H9 (cell line): ENCODE measurements around the gene ZBTB9. TPM values are rescaled to one million over a fixed set of nuclear protein-coding genes. Genes with fewer than 3 reads are reported as not detected.
"Not testable (repeated sequence)": the region's sequence is repeated elsewhere in the genome, so short reads cannot be mapped to it uniquely, and the experiment has no call there.

Source experiments
- DNase-seq: peaks from one replicate; pipeline ENCODE4 v3.0.0-alpha.2; 2017
- H2AFZ ChIP-seq: one replicate; pipeline ENCODE4 v1.6.1; 2013; ENCODE audit warnings: mild to moderate bottlenecking, low read length, control low read depth, moderate library complexity
- H2AK5ac ChIP-seq: 2 replicates; pipeline ENCODE4 v1.6.1; 2013; ENCODE audit warnings: low read length, control low read depth, mixed read lengths; ENCODE audit not compliant: insufficient read length
- H2BK120ac ChIP-seq: one replicate; pipeline ENCODE4 v1.6.1; 2013; ENCODE audit warnings: low read depth, mild to moderate bottlenecking, low read length, control low read depth, inconsistent platforms; ENCODE audit not compliant: poor library complexity, severe bottlenecking
- H2BK12ac ChIP-seq: 2 replicates; pipeline ENCODE4 v1.6.1; 2013; ENCODE audit warnings: low read length, control low read depth, mixed read lengths, low read depth; ENCODE audit not compliant: insufficient read length
- H2BK15ac ChIP-seq: 2 replicates; pipeline ENCODE4 v1.6.1; 2013; ENCODE audit warnings: low read depth, low read length, control low read depth
- H2BK20ac ChIP-seq: one replicate; pipeline ENCODE4 v1.6.1; 2013; ENCODE audit warnings: low read depth, mild to moderate bottlenecking, low read length, control low read depth, inconsistent platforms; ENCODE audit not compliant: poor library complexity, severe bottlenecking
- H2BK5ac ChIP-seq: 2 replicates; pipeline ENCODE4 v1.6.1; 2013; ENCODE audit warnings: low read length, control low read depth, mixed read lengths; ENCODE audit not compliant: insufficient read length
- H3K14ac ChIP-seq: 2 replicates; pipeline ENCODE4 v1.6.1; 2013; ENCODE audit warnings: low read length, control low read depth; ENCODE audit not compliant: insufficient read depth
- H3K18ac ChIP-seq: 2 replicates; pipeline ENCODE4 v1.6.1; 2013; ENCODE audit warnings: low read depth, mild to moderate bottlenecking, mixed read lengths, low read length, control low read depth; ENCODE audit not compliant: insufficient read length
- H3K23ac ChIP-seq: 2 replicates; pipeline ENCODE4 v1.6.1; 2013; ENCODE audit warnings: low read length, control low read depth, mixed read lengths, low read depth; ENCODE audit not compliant: insufficient read length
- H3K23me2 ChIP-seq: 2 replicates; pipeline ENCODE4 v1.6.1; 2013; ENCODE audit warnings: low read depth, mild to moderate bottlenecking, mixed read lengths, low read length, control low read depth; ENCODE audit not compliant: insufficient read length, poor library complexity, severe bottlenecking
- H3K27ac ChIP-seq: 2 replicates; pipeline ENCODE4 v1.5.1; 2013; ENCODE audit warnings: low read length, control low read depth, mixed read lengths, low read depth; ENCODE audit not compliant: insufficient read length
- H3K27me3 ChIP-seq: 2 replicates; pipeline ENCODE4 v1.6.1; 2013; ENCODE audit warnings: low read length, control low read depth, inconsistent platforms; ENCODE audit not compliant: insufficient read depth
- H3K4ac ChIP-seq: 2 replicates; pipeline ENCODE4 v1.6.1; 2013; ENCODE audit warnings: low read depth, mild to moderate bottlenecking, control low read depth, inconsistent platforms, low read length, moderate library complexity
- H3K4me1 ChIP-seq: 2 replicates; pipeline ENCODE4 v1.6.1; 2013; ENCODE audit warnings: low read length, control low read depth, inconsistent platforms; ENCODE audit not compliant: insufficient read depth
- H3K4me2 ChIP-seq: 2 replicates; pipeline ENCODE4 v1.6.1; 2013; ENCODE audit warnings: low read length, control low read depth, mixed read lengths; ENCODE audit not compliant: insufficient read length, insufficient read depth
- H3K56ac ChIP-seq: 2 replicates; pipeline ENCODE4 v1.6.1; 2013; ENCODE audit warnings: low read depth, mild to moderate bottlenecking, mixed read lengths, low read length, control low read depth; ENCODE audit not compliant: insufficient read length
- H3K79me1 ChIP-seq: 2 replicates; pipeline ENCODE4 v1.6.1; 2013; ENCODE audit warnings: low read depth, mild to moderate bottlenecking, moderate library complexity, low read length, control low read depth, inconsistent platforms; ENCODE audit not compliant: insufficient read depth, poor library complexity, severe bottlenecking
- H3K79me2 ChIP-seq: 2 replicates; pipeline ENCODE4 v1.6.1; 2013; ENCODE audit warnings: low read length, control low read depth, inconsistent platforms; ENCODE audit not compliant: insufficient read depth
- H3K9ac ChIP-seq: 2 replicates; pipeline ENCODE4 v1.6.1; 2013; ENCODE audit warnings: low read length, control low read depth, mixed read lengths; ENCODE audit not compliant: insufficient read length; ENCODE audit errors: extremely low read depth
- H3K9me3 ChIP-seq: one replicate; pipeline ENCODE4 v1.6.1; 2013; ENCODE audit warnings: low read depth, low read length, inconsistent platforms; ENCODE audit not compliant: control insufficient read depth
- H3T11ph ChIP-seq: one replicate; pipeline ENCODE4 v1.6.1; 2013; ENCODE audit warnings: mild to moderate bottlenecking, low read length, control low read depth, inconsistent platforms
- H4K20me1 ChIP-seq: one replicate; pipeline ENCODE4 v1.6.1; 2013; ENCODE audit not compliant: control insufficient read depth, insufficient read length, insufficient read depth
- H4K5ac ChIP-seq: 2 replicates; pipeline ENCODE4 v1.6.1; 2013; ENCODE audit warnings: low read depth, mild to moderate bottlenecking, mixed read lengths, low read length, control low read depth; ENCODE audit not compliant: insufficient read length
- H4K8ac ChIP-seq: replicated peaks from 2 replicates; pipeline ENCODE4 v1.6.1; 2013; ENCODE audit warnings: low read length, control low read depth, mixed read lengths, low read depth; ENCODE audit not compliant: insufficient read length
- H4K91ac ChIP-seq: 2 replicates; pipeline ENCODE4 v1.6.1; 2013; ENCODE audit warnings: low read depth, mild to moderate bottlenecking, moderate library complexity, mixed read lengths, low read length, control low read depth; ENCODE audit not compliant: insufficient read length
- H3K27ac Mint-ChIP-seq, 3 experiments: 2 replicates in 2 of 3; 3 replicates in 1 of 3; pipeline ENCODE4 v1.8.0; 2020 to 2021; ENCODE audit warnings: mixed read lengths in 3 of 3, mild to moderate bottlenecking in 1 of 3, moderate library complexity in 1 of 3
- H3K27me3 Mint-ChIP-seq: 2 replicates; pipeline ENCODE4 v1.8.0; 2021; ENCODE audit warnings: low read depth, mild to moderate bottlenecking, moderate library complexity, mixed read lengths
- H3K36me3 Mint-ChIP-seq, 3 experiments: 2 replicates in 2 of 3; 3 replicates in 1 of 3; pipeline ENCODE4 v1.8.0; 2020 to 2021; ENCODE audit warnings: low read depth in 3 of 3, mixed read lengths in 3 of 3; ENCODE audit not compliant: insufficient read depth in 1 of 3
- H3K4me1 Mint-ChIP-seq, 2 experiments: 2 replicates each; pipeline ENCODE4 v1.8.0; 2020; ENCODE audit warnings: mixed read lengths in 2 of 2
- H3K4me3 Mint-ChIP-seq, 2 experiments: 2 replicates in 1 of 2; 3 replicates in 1 of 2; pipeline ENCODE4 v1.8.0; 2020 to 2021; ENCODE audit warnings: mild to moderate bottlenecking in 2 of 2, mixed read lengths in 2 of 2, moderate library complexity in 1 of 2
- H3K9me3 Mint-ChIP-seq, 2 experiments: 2 replicates in 1 of 2; 3 replicates in 1 of 2; pipeline ENCODE4 v1.8.0; 2020; ENCODE audit warnings: mild to moderate bottlenecking in 2 of 2, mixed read lengths in 2 of 2, moderate library complexity in 1 of 2
- CTCF ChIP-seq: fragments of 200-600 bp; sonication (generic); conservative IDR thresholded peaks from 3 replicates; pipeline ENCODE4 v1.8.0; 2021; ENCODE audit warnings: antibody characterized with exemption, mild to moderate bottlenecking
- WGBS: extraction: QIAGEN DNeasy Blood & Tissue Kit; methylation state at CpG from one replicate; pipeline ENCODE4 v1.1.7; 2013; ENCODE audit warnings: missing lambda C conversion rate, low lambda C conversion rate, mixed read lengths; ENCODE audit not compliant: insufficient read length; ENCODE audit errors: extremely low coverage; 5-methylcytosine and 5-hydroxymethylcytosine counted together
- total RNA-seq: library from RNA; stranded (reverse); gene quantifications from 2 replicates; pipeline ENCODE4 v1.2.1, GENCODE V29; 2021

Gene ZBTB9
- total RNA-seq, 1 experiment from 2014 or later, result 53.1 TPM

- no peak overlapping the region for H3K14ac ChIP-seq
- no CpG with 5 or more reads among the region's 1 CpG for WGBS
- H3K79me1 ChIP-seq, result no peaks in the 10 kb centered on the region
- no peak overlapping the region for H3K27ac ChIP-seq
- no peak overlapping the region for H3K27ac Mint-ChIP-seq
- H3K9me3 ChIP-seq, result no peaks in the 10 kb centered on the region
- H2BK20ac ChIP-seq, result no peak overlapping the region
- H4K91ac ChIP-seq, result no peak overlapping the region
- no peaks in the 10 kb centered on the region for H3K36me3 Mint-ChIP-seq
- H4K20me1 ChIP-seq, result no peaks in the 10 kb centered on the region
- no peak overlapping the region for H3K4ac ChIP-seq
- no peak overlapping the region for H2BK12ac ChIP-seq
- H3T11ph ChIP-seq, result no peak overlapping the region
- no peak overlapping the region for H3K56ac ChIP-seq
- no peaks in the 10 kb centered on the region for H3K4me1 ChIP-seq
- no peak overlapping the region for H2AFZ ChIP-seq
- H3K4me3 Mint-ChIP-seq, result no peak overlapping the region
- H2AK5ac ChIP-seq, result no peak overlapping the region
- no peak overlapping the region for H3K23ac ChIP-seq
- H3K79me2 ChIP-seq, result no peaks in the 10 kb centered on the region; the same call in 1 of the 2 replicates
- TF ChIP-seq CTCF, result no peak; the same call in 2 of the 3 replicates
- H2BK15ac ChIP-seq, result no peak overlapping the region
- no peak overlapping the region for H2BK5ac ChIP-seq
- no peak overlapping the region for H4K5ac ChIP-seq
- H3K27me3 Mint-ChIP-seq, result peaks cover 15% of the 10 kb centered on the region
- H3K18ac ChIP-seq, result no peak overlapping the region
- no peaks in the 10 kb centered on the region for H3K23me2 ChIP-seq
- peaks cover 0 to 8% of the 10 kb centered on the region in 2 experiments; a peak in 3 of 5 replicates for H3K9me3 Mint-ChIP-seq
- no peaks in the 10 kb centered on the region for H3K27me3 ChIP-seq
- no peak overlapping the region for H3K9ac ChIP-seq
- no peak overlapping the region for H3K4me2 ChIP-seq
- no peak overlapping the region for H2BK120ac ChIP-seq
- no peak for DNase-seq
- no peaks in the 10 kb centered on the region for H3K4me1 Mint-ChIP-seq
- no peak overlapping the region for H4K8ac ChIP-seq
Observed at GRCh38 chr6:33481192-33481591, 26.8 kb downstream of the ZBTB9 start.

GRCh38 chr6:33482620-33483019 is 28.2 kb downstream of the ZBTB9 start:
- H2BK120ac ChIP-seq, H3K36me3 Mint-ChIP-seq, H2BK15ac ChIP-seq, H2AFZ ChIP-seq, H3K14ac ChIP-seq, H2BK12ac ChIP-seq, DNase-seq, H4K91ac ChIP-seq, H4K20me1 ChIP-seq, H3K4me3 Mint-ChIP-seq, H2BK5ac ChIP-seq, H3K4me1 Mint-ChIP-seq, H3K79me1 ChIP-seq, H2BK20ac ChIP-seq, H3K18ac ChIP-seq, H3K9me3 ChIP-seq, H3K27ac ChIP-seq, H3K27me3 ChIP-seq, H3K23ac ChIP-seq, H4K5ac ChIP-seq, H3K23me2 ChIP-seq, H3K27ac Mint-ChIP-seq, H3K4me1 ChIP-seq, H3K56ac ChIP-seq, H3K4ac ChIP-seq, H3K79me2 ChIP-seq, H3T11ph ChIP-seq, H2AK5ac ChIP-seq, H3K4me2 ChIP-seq, H4K8ac ChIP-seq, H3K9ac ChIP-seq: not testable (repeated sequence)
- Mint-ChIP-seq H3K9me3 (peaks cover 4 to 13% of the 10 kb centered on the region in 2 experiments), H3K27me3 (peaks cover 22% of the 10 kb centered on the region)
- no CpG with 5 or more reads among the region's 5 CpGs for WGBS
